Karpas-422 (cell line): Measurements from ENCODE around the gene ZNF341. TPM values are rescaled to one million over a fixed set of nuclear protein-coding genes. Genes with fewer than 3 reads are reported as not detected.

Experiments
- DNase-seq: peaks from one replicate; pipeline ENCODE4 v3.0.0-alpha.2; 2015
- H2AFZ ChIP-seq: fragments of 200-600 bp; sonication (generic); 2 replicates; pipeline ENCODE4 v1.6.1; 2014; ENCODE audit warnings: antibody characterized with exemption, low read length, mixed read lengths
- H3K27ac ChIP-seq: fragments of 200-600 bp; sonication (generic); 2 replicates; pipeline ENCODE4 v1.5.1; 2014; ENCODE audit warnings: mild to moderate bottlenecking, low read length, moderate library complexity
- H3K27me3 ChIP-seq: fragments of 200-600 bp; sonication (generic); 2 replicates; pipeline ENCODE4 v1.6.1; 2014; ENCODE audit warnings: low read length, mixed read lengths
- H3K36me3 ChIP-seq: fragments of 200-600 bp; sonication (generic); 2 replicates; pipeline ENCODE4 v1.6.1; 2014; ENCODE audit warnings: low read length, mixed read lengths; ENCODE audit not compliant: insufficient read depth
- H3K4me1 ChIP-seq: fragments of 200-600 bp; sonication (generic); 2 replicates; pipeline ENCODE4 v1.6.1; 2014; ENCODE audit warnings: mild to moderate bottlenecking, low read length, mixed read lengths
- H3K4me2 ChIP-seq: fragments of 200-600 bp; sonication (generic); 2 replicates; pipeline ENCODE4 v1.6.1; 2014; ENCODE audit warnings: low read length, low read depth, mild to moderate bottlenecking; ENCODE audit not compliant: poor library complexity, severe bottlenecking
- H3K4me3 ChIP-seq: fragments of 200-600 bp; sonication (generic); 2 replicates; pipeline ENCODE4 v1.5.1; 2014; ENCODE audit warnings: mild to moderate bottlenecking, antibody characterized with exemption, low read length, mixed read lengths
- H3K79me2 ChIP-seq: fragments of 200-600 bp; sonication (generic); 2 replicates; pipeline ENCODE4 v1.6.1; 2014; ENCODE audit warnings: mild to moderate bottlenecking, low read length, mixed read lengths
- H3K9ac ChIP-seq: fragments of 200-600 bp; sonication (generic); 2 replicates; pipeline ENCODE4 v1.6.0; 2014; ENCODE audit warnings: low read length
- H3K9me2 ChIP-seq: fragments of 200-600 bp; sonication (generic), shearing (Covaris generic); replicated peaks from 2 replicates; pipeline ENCODE4 v1.6.0; 2014; ENCODE audit warnings: mild to moderate bottlenecking, low read length, moderate library complexity; ENCODE audit not compliant: insufficient read depth
- H3K9me3 ChIP-seq: fragments of 300-700, 200-600 bp; sonication (generic); 2 replicates; pipeline ENCODE4 v1.6.1; 2014; ENCODE audit warnings: low read length, mixed read lengths
- H4K20me1 ChIP-seq: fragments of 200-600 bp; sonication (generic); 2 replicates; pipeline ENCODE4 v1.6.1; 2014; ENCODE audit warnings: mild to moderate bottlenecking, antibody characterized with exemption, low read length, low read depth; ENCODE audit not compliant: insufficient read depth
- total RNA-seq: library from RNA; depleted of rRNA; stranded (reverse); fragments of >200 nt; shearing (Covaris generic); gene quantifications from 2 replicates; pipeline ENCODE4 v1.2.3, GENCODE V29; 2014; ENCODE audit warnings: low replicate concordance

ZNF341 gene
- total RNA-seq, 1 experiment from 2014 or later = 3.0 TPM

- H3K9me3 ChIP-seq = no peaks in the 10 kb centered on the region
- no peak overlapping the region for H3K9ac ChIP-seq
- H2AFZ ChIP-seq = no peak overlapping the region
- H3K79me2 ChIP-seq = no peaks in the 10 kb centered on the region
- no peaks in the 10 kb centered on the region for H3K9me2 ChIP-seq
- no peak overlapping the region for H3K4me3 ChIP-seq
- H3K27me3 ChIP-seq = no peaks in the 10 kb centered on the region
- DNase-seq = no peak
- H3K4me1 ChIP-seq = peaks cover under 1% of the 10 kb centered on the region; the same call in 1 of the 2 replicates
- H3K4me2 ChIP-seq = no peak overlapping the region
- H3K36me3 ChIP-seq = no peaks in the 10 kb centered on the region
- no peak overlapping the region for H3K27ac ChIP-seq
- no peaks in the 10 kb centered on the region for H4K20me1 ChIP-seq
Observed at GRCh38 chr20:33772439-33772838, 40.6 kb downstream of the ZNF341 start.

DNA sequence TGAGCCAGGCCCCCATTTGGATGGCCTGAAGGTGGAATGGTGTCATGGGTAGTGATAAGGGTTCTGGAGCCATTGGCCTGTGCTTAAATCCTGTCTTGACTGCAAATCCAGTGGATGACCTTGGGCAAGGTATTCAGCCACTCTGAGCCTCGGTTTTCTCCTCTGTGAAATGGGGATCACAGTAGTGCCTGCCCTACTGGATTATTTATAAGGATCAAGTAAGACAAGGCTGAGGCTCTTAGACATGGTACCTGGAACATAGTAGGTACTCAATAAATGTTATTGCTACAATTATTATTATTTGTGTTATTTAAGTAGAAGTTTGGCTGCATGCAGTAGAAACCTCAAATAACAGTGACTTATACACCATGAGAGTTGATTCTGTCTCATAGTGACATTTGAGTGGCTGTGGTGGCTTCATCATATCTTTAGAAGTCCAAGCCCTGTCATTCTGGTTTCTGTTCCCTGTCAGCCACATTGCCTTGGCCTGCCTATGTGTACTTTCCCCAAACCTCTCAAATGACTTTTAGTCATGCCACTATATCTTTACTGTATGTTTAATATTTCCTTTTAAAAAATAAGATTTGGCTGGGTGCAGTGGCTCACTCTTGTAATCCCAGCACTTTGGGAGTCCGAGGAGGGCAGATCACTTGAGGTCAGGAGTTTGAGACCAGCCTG is 41.8 kb downstream of the ZNF341 start:
- H3K79me2 ChIP-seq = no peaks in the 10 kb centered on the region
- H3K27me3 ChIP-seq = no peaks in the 10 kb centered on the region
- H4K20me1 ChIP-seq = no peaks in the 10 kb centered on the region
- H3K4me3 ChIP-seq = no peak overlapping the region
- peaks cover 11% of the 10 kb centered on the region for H3K4me1 ChIP-seq
- no peaks in the 10 kb centered on the region for H3K9me2 ChIP-seq
- H3K9me3 ChIP-seq = no peaks in the 10 kb centered on the region
- no peak overlapping the region for H2AFZ ChIP-seq
- H3K9ac ChIP-seq = no peak overlapping the region
- no peak overlapping the region for H3K4me2 ChIP-seq
- H3K27ac ChIP-seq = no peak overlapping the region
- H3K36me3 ChIP-seq = no peaks in the 10 kb centered on the region
- DNase-seq = no peak

GRCh38 chr20:33777816-33778215 is 46.0 kb downstream of the ZNF341 start:
- Histone ChIP-seq H3K4me1 (peaks cover 25% of the 10 kb centered on the region), H3K27ac (peak overlapping the region; percentile 97)

GRCh38 chr20:33781133-33781532 is 49.3 kb downstream of the ZNF341 start:
- Histone ChIP-seq H3K27ac (no peak overlapping the region), H3K4me3 (no peak overlapping the region), H3K4me1 (peaks cover 34% of the 10 kb centered on the region), H2AFZ (no peak overlapping the region), H3K4me2 (no peak overlapping the region), H3K36me3 (no peaks in the 10 kb centered on the region), H3K79me2 (no peaks in the 10 kb centered on the region), H3K9ac (no peak overlapping the region), H3K9me3 (no peaks in the 10 kb centered on the region), H3K9me2 (no peaks in the 10 kb centered on the region), H4K20me1 (no peaks in the 10 kb centered on the region), H3K27me3 (no peaks in the 10 kb centered on the region)
- no peak for DNase-seq

More at GRCh38 chr20:33777816-33778215, 46.0 kb downstream of the ZNF341 start:
- Histone ChIP-seq H3K9me2 (no peaks in the 10 kb centered on the region), H3K4me2 (peak overlapping the region; percentile 40), H3K27me3 (no peaks in the 10 kb centered on the region), H3K4me3 (no peak overlapping the region), H3K36me3 (no peaks in the 10 kb centered on the region), H3K9me3 (no peaks in the 10 kb centered on the region), H3K9ac (no peak overlapping the region), H2AFZ (peak overlapping the region; percentile 72), H3K79me2 (no peaks in the 10 kb centered on the region), H4K20me1 (no peaks in the 10 kb centered on the region)
- peak; percentile 46 for DNase-seq

GRCh38 chr20:33781945-33782344 is 50.1 kb downstream of the ZNF341 start:
- Histone ChIP-seq H3K4me1 (peaks cover 34% of the 10 kb centered on the region), H4K20me1 (no peaks in the 10 kb centered on the region), H3K9me3 (no peaks in the 10 kb centered on the region), H3K27me3 (no peaks in the 10 kb centered on the region), H3K9ac (no peak overlapping the region), H3K9me2 (no peaks in the 10 kb centered on the region), H3K36me3 (no peaks in the 10 kb centered on the region), H3K4me2 (no peak overlapping the region), H2AFZ (no peak overlapping the region), H3K79me2 (no peaks in the 10 kb centered on the region), H3K4me3 (no peak overlapping the region), H3K27ac (no peak overlapping the region)
- DNase-seq = no peak

- 0 out of 2 replicates have a peak overlapping the region, but pooled peaks have one; percentile 28 for H2AFZ ChIP-seq
- no peak overlapping the region for H3K27ac ChIP-seq
- no peaks in the 10 kb centered on the region for H3K27me3 ChIP-seq
- no peaks in the 10 kb centered on the region for H3K36me3 ChIP-seq
- no peak for DNase-seq
- H3K4me1 ChIP-seq = peaks cover 26% of the 10 kb centered on the region
- no peaks in the 10 kb centered on the region for H3K9me3 ChIP-seq
- H3K4me2 ChIP-seq = no peak overlapping the region
- H3K9ac ChIP-seq = no peak overlapping the region
- no peaks in the 10 kb centered on the region for H3K9me2 ChIP-seq
- no peaks in the 10 kb centered on the region for H3K79me2 ChIP-seq
- H4K20me1 ChIP-seq = no peaks in the 10 kb centered on the region
- H3K4me3 ChIP-seq = no peak overlapping the region
Observed at GRCh38 chr20:33783256-33783655, 51.5 kb downstream of the ZNF341 start.

GRCh38 chr20:33783818-33784217 is 52.0 kb downstream of the ZNF341 start:
- no peak overlapping the region for H3K9ac ChIP-seq
- no peak overlapping the region for H3K27ac ChIP-seq
- no peak overlapping the region for H3K4me3 ChIP-seq
- H3K4me1 ChIP-seq = peaks cover 20% of the 10 kb centered on the region
- no peaks in the 10 kb centered on the region for H3K36me3 ChIP-seq
- H3K27me3 ChIP-seq = no peaks in the 10 kb centered on the region
- DNase-seq = no peak
- no peaks in the 10 kb centered on the region for H4K20me1 ChIP-seq
- H3K9me3 ChIP-seq = no peaks in the 10 kb centered on the region
- no peak overlapping the region for H3K4me2 ChIP-seq
- H2AFZ ChIP-seq = 0 out of 2 replicates have a peak overlapping the region, but pooled peaks have one; percentile 28
- H3K79me2 ChIP-seq = no peaks in the 10 kb centered on the region
- no peaks in the 10 kb centered on the region for H3K9me2 ChIP-seq

- Histone ChIP-seq H4K20me1 (no peaks in the 10 kb centered on the region), H3K9me3 (no peaks in the 10 kb centered on the region), H3K4me1 (peaks cover 16% of the 10 kb centered on the region), H3K79me2 (no peaks in the 10 kb centered on the region), H3K4me3 (no peak overlapping the region), H3K4me2 (no peak overlapping the region), H3K27me3 (no peaks in the 10 kb centered on the region), H3K9me2 (no peaks in the 10 kb centered on the region), H2AFZ (no peak overlapping the region), H3K36me3 (no peaks in the 10 kb centered on the region), H3K27ac (no peak overlapping the region), H3K9ac (no peak overlapping the region)
- DNase-seq = no peak
Observed at GRCh38 chr20:33784225-33784624, 52.4 kb downstream of the ZNF341 start.
